Heart left ventricle (tissue), 16 donors: ENCODE results near the gene SLC31A2. TPM values are rescaled to one million over a fixed set of nuclear protein-coding genes. Genes with fewer than 3 reads are reported as not detected.
"Not testable (repeated sequence)": the region's sequence is repeated elsewhere in the genome, so short reads cannot be mapped to it uniquely, and the experiment has no call there.

ENCODE experiments used
- ATAC-seq, 4 donors: fragments of 200-7000 bp; cut with Tn5 transposase; one replicate each; pipeline ENCODE4 v1.9.1; 2020 to 2022; ENCODE audit warnings: moderate library complexity in 4 of 4, mild to moderate bottlenecking in 3 of 4, moderate number of reproducible peaks in 1 of 4
- DNase-seq, 5 donors: peaks; one replicate each; pipeline ENCODE4 v3.0.0-alpha.2; 2020
- H3K27ac ChIP-seq, 12 donors: fragments of 200-600 bp; sonication (generic) in 4 of 12; one replicate each; pipeline versions ENCODE4 v1.5.0 to v1.8.0; 2016 to 2022; ENCODE audit warnings: mild to moderate bottlenecking in 2 of 12
- H3K27me3 ChIP-seq, 9 donors: fragments of 200-600 bp; sonication (generic) in 2 of 9; one replicate each; pipeline versions ENCODE4 v1.5.1 to v1.8.0; 2016 to 2022; ENCODE audit warnings: mild to moderate bottlenecking in 3 of 9
- H3K36me3 ChIP-seq, 9 donors: fragments of 200-600 bp; sonication (generic) in 2 of 9; one replicate each; pipeline versions ENCODE4 v1.5.0 to v1.8.0; 2018 to 2022; ENCODE audit warnings: mild to moderate bottlenecking in 2 of 9
- H3K4me1 ChIP-seq, 12 donors: fragments of 200-600 bp; sonication (generic) in 4 of 12; one replicate each; pipeline versions ENCODE4 v1.5.0 to v1.8.0; 2016 to 2022; ENCODE audit warnings: mild to moderate bottlenecking in 3 of 12
- H3K4me3 ChIP-seq, 12 donors: fragments of 200-600 bp; sonication (generic) in 4 of 12; one replicate each; pipeline versions ENCODE4 v1.5.0 to v1.8.0; 2017 to 2022; ENCODE audit warnings: mild to moderate bottlenecking in 9 of 12, moderate library complexity in 4 of 12
- H3K9me3 ChIP-seq, 12 donors: fragments of 200-600 bp; sonication (generic) in 4 of 12; one replicate each; pipeline versions ENCODE4 v1.5.0 to v1.8.0; 2016 to 2022; ENCODE audit warnings: mild to moderate bottlenecking in 1 of 12
- POLR2A ChIP-seq, 2 donors: fragments of 450-650 bp; IDR thresholded peaks; one replicate each; pipeline ENCODE4 v1.6.1; 2017; ENCODE audit warnings: antibody characterized with exemption in 2 of 2, mild to moderate bottlenecking in 2 of 2, moderate library complexity in 2 of 2
- WGBS, 4 donors: extraction: QIAGEN DNeasy Blood & Tissue Kit in 2 of 4; methylation state at CpG; one replicate each; pipeline versions ENCODE4 v1.1.5 to v1.1.7; 2013 to 2018; 5-methylcytosine and 5-hydroxymethylcytosine counted together
- intact Hi-C, 10 donors: fragments of 100-400 bp; cut with DNase I; formaldehyde crosslinking; loops; one replicate each; pipeline versions ENCODE4 v1.11.1 to v1.14.2; 2022
- polyA plus RNA-seq, 2 donors: library from polyadenylated mRNA; stranded (reverse); fragments of 200-250 nt; gene quantifications; one replicate each; pipeline ENCODE4 v1.2.3, GENCODE V29; 2013
- total RNA-seq, 9 donors: library from RNA; depleted of rRNA in 2 of 9; stranded (reverse); fragments of >200 nt in 2 of 9; fragmentation: NEBNext Ultra II Directional in 3 of 9; extraction: Animal tissue kit (Norgen Biotek cat#: 25700) in 3 of 9; gene quantifications; one replicate each; pipeline versions ENCODE4 v1.1.0 to v1.2.4, GENCODE V29; 2016 to 2023
- TF ChIP-seq, protein P1 (sequence below), 12 donors: fragments of 200-600 bp; sonication (generic) in 4 of 12; IDR thresholded peaks; one replicate each; pipeline versions ENCODE4 v1.5.0 to v1.8.0; 2018 to 2022; ENCODE audit warnings: antibody characterized with exemption in 12 of 12, mild to moderate bottlenecking in 5 of 12
- donor health status: ischemic (EF 13 %, LVEDD 7.1; RV severe dilation, severe dysfunction).
- donor health status: healthy with polysubstance abuse.
- donor health status: DM: no; HTN: yes; CAD: no.
- donor health status: DM: no; HTN: no; CAD: no.
- donor health status: ischemic (EF 25% LVEDD 6.9; RV normal size, moderate dysfunction).
- donor health status: ischemic (EF 25% LVEDD 5.7; RV mildly dilated, moderate dysfunction).
- donor health status: healthy.
- donor health status: DM: yes; HTN: yes; CAD: no.
- donor health status: ischemic (EF 35%, LVEDD 5.7; RV mildly dilated, moderate dysfunction).
- donor health status: nonischemic (EF 11% LVEDD 7.7; RV severe dilation, severe dysfunction).
- donor health status: DM: yes; HTN: yes; CAD: no.
- donor health status: PGD.
- donor health status: ischemic (EF 29% LVEDD 5.4; RV normal size, mild dysfunction).
- donor health status: nonischemic (EF 23%, LVEDD 6.1; RV moderate dilation, normal function).

Gene SLC31A2
- total and polyA plus RNA-seq, 11 donors: 5.2 to 26.4 (median 13.8) TPM

DNA sequence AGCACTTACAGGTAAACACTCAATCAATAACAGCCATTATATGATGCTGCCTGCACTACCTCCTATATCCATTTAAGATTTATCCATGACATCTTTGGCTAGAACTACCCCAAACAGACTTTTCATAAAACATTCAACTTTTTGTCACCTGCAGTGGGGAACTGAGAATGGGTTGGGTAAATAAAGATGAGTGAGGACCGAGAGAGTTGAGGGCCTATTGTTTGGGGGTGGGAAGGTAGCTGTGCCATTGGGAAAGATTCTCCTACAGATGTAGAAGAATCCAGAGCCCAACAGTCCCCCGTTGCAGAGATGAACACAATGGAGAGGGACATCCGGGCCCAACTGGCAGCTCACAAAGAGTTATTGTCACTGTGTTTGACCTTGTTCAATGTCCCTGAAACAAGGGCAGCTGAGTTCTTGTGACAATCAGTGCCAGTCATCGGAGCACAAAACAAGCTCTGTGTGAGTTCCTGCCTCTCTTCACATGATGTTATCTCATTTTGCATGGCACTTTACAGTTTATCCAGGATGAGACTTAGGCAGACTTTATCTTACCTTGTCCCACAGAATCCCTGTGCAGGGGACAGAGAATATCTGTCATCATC is 11.5 kb upstream of the SLC31A2 start:
- intact Hi-C loops: no loop called here
- no peaks in the 10 kb centered on the region for H3K36me3 ChIP-seq
- H3K9me3 ChIP-seq: peaks cover 0 to 12% (median 2%) of the 10 kb centered on the region in 12 donors
- H3K27ac ChIP-seq: no peak overlapping the region
- H3K4me1 ChIP-seq: no peaks in the 10 kb centered on the region
- peaks cover 0 to 6% (median 0%) of the 10 kb centered on the region in 9 donors for H3K27me3 ChIP-seq
- no peak overlapping the region for H3K4me3 ChIP-seq
- DNase-seq (no peak), ATAC-seq (no peak)
- WGBS, 4 donors: 59 to 72% (median 65%) methylated on average over 4 of the region's 4 CpGs
- no peak for TF ChIP-seq POLR2A (IDR thresholded peaks at IDR 0.05)
- TF ChIP-seq, protein P1, sequence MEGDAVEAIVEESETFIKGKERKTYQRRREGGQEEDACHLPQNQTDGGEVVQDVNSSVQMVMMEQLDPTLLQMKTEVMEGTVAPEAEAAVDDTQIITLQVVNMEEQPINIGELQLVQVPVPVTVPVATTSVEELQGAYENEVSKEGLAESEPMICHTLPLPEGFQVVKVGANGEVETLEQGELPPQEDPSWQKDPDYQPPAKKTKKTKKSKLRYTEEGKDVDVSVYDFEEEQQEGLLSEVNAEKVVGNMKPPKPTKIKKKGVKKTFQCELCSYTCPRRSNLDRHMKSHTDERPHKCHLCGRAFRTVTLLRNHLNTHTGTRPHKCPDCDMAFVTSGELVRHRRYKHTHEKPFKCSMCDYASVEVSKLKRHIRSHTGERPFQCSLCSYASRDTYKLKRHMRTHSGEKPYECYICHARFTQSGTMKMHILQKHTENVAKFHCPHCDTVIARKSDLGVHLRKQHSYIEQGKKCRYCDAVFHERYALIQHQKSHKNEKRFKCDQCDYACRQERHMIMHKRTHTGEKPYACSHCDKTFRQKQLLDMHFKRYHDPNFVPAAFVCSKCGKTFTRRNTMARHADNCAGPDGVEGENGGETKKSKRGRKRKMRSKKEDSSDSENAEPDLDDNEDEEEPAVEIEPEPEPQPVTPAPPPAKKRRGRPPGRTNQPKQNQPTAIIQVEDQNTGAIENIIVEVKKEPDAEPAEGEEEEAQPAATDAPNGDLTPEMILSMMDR (IDR thresholded peaks at IDR 0.05): no peak

DNA sequence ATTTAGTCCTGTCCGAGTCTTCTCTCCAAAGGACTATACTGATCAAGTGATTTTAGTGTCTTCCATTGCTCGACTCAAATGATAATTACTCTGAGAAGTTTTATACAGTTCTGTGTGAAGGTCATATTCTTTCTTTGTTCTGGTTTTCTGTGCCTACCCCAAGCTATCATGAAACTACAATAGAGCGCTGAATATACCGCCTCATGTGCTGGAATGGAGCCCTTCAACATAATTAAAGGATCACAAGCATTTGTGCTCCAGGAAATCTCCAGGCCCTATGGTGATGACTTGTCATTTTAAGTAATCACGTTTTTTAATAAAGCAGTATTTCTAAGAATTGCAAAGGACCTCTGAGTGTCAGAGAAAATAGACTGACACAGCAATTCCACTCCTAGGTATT is 10.9 kb upstream of the SLC31A2 start:
- no peaks in the 10 kb centered on the region for H3K4me1 ChIP-seq
- H3K27ac ChIP-seq: no peak overlapping the region
- no peaks in the 10 kb centered on the region for H3K36me3 ChIP-seq
- intact Hi-C loops: no loop called here
- ATAC-seq (no peak), DNase-seq (no peak)
- H3K9me3 ChIP-seq: peaks cover 0 to 12% (median 2%) of the 10 kb centered on the region in 12 donors
- no peak for TF ChIP-seq POLR2A (IDR thresholded peaks at IDR 0.05)
- TF ChIP-seq, protein P1 (IDR thresholded peaks at IDR 0.05): no peak
- WGBS, 4 donors: 69 to 79% (median 77%) methylated on average over 5 of the region's 5 CpGs
- H3K27me3 ChIP-seq: peaks cover 0 to 6% (median 0%) of the 10 kb centered on the region in 9 donors
- no peak overlapping the region for H3K4me3 ChIP-seq

DNA sequence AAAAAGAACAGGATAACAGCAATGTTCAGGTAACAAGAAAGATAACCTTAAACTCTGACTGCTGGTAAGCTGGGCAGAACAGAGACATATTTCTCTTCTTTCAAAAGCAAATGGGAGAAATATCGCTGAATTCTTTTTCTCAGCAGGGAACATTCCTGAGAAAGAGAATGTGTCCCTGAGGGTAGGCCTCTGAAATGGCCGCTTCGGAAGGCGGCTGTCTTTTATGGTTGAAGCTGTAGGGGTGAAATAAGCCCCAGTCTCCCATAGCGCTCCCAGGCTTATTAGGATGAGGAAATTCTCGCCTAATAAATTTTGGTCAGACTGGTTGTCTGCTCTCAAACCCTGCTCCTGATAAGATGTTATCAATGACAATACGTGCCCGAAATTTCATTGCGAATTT is 9.9 kb upstream of the SLC31A2 start:
- H3K4me1 ChIP-seq, H3K36me3 ChIP-seq, intact Hi-C loops, H3K4me3 ChIP-seq, H3K27me3 ChIP-seq, ATAC-seq, H3K27ac ChIP-seq, DNase-seq: not testable (repeated sequence)
- WGBS, 4 donors: 92% methylated on average over 9 of the region's 9 CpGs
- H3K9me3 ChIP-seq: peaks cover 0 to 12% (median 2%) of the 10 kb centered on the region in 12 donors

DNA sequence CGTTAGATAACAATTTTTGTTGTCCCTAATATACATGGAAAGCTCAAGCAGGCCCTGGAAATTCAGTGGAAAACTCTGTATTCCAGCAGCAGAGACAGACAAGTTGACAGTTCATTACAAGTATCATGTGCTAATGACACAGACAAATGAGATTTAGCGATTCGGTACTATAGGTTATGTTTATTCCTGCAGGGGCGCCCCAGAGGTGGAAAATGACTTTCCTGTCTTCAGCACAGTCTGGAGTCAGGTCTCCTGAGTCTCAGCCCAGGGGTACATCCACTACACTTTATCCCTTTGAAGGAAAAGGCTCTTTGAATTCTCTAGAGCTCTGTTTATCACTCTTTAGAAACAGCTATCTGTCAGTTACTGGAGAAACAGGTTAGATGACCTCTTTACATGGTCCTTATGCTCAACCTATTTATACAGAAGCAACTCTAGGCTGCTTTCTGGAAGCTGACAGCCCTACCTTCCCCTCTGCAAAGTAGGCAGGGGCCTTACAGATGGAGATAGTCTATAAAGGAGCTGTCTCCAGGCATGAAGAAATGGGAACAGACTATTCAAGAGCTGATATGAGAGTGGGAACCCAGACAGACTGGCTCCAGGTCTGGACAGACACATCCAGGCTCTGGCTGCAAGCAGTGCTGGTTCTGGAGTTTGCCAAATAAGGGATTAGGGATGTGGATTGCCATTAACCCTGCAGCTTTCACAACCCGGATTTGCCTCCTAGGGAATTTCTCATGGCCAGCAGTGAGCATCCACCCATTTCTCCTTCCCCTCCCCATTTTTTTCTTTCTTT is 7.2 kb upstream of the SLC31A2 start:
- 77 to 80% (median 78%) methylated on average over 5 of the region's 5 CpGs for WGBS, 4 donors
- Histone ChIP-seq H3K9me3 (peaks cover 0 to 12% (median 2%) of the 10 kb centered on the region in 12 donors), H3K27ac (no peak overlapping the region), H3K4me1 (no peaks in the 10 kb centered on the region), H3K36me3 (no peaks in the 10 kb centered on the region), H3K4me3 (no peak overlapping the region), H3K27me3 (peaks cover 0 to 6% (median 0%) of the 10 kb centered on the region in 9 donors)
- ATAC-seq (peak in 2 of 4 donors; percentile 50 to 58), DNase-seq (no peak)
- intact Hi-C loops: no loop called here
- TF ChIP-seq, protein P1 (IDR thresholded peaks at IDR 0.05): no peak
- TF ChIP-seq POLR2A (IDR thresholded peaks at IDR 0.05): no peak
